IPS DF 19.7 (cell line): Measurements from ENCODE around the gene KATNAL1.
"Not testable (repeated sequence)": the region's sequence is repeated elsewhere in the genome, so short reads cannot be mapped to it uniquely, and the experiment has no call there.

Source experiments
- DNase-seq: peaks from one replicate; pipeline ENCODE4 v3.0.0-alpha.2; 2013; ENCODE audit warnings: low read depth, low spot score

The KATNAL1 gene

GRCh38 chr13:30212256-30212655 is 95.1 kb downstream of the KATNAL1 start:
- no peak for DNase-seq

DNA sequence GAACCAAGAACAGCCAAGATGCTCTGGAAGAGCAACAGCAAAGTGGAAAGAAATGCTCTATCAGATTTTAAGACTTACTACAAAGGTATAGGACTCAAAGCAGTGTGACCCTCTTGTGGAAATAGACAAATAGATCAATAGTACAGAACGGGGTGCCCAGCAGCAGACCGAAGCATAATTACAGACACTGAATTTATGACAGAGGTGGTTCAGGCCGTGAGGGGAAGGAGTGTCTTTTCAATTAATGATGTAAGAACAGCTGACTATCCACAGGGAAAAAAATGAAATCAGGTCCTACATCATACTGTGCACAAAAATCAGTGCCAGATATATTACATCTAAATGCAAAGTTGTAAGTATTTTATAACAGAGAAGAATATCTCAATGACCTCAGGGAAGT is 95.6 kb downstream of the KATNAL1 start:
- no peak for DNase-seq

DNA sequence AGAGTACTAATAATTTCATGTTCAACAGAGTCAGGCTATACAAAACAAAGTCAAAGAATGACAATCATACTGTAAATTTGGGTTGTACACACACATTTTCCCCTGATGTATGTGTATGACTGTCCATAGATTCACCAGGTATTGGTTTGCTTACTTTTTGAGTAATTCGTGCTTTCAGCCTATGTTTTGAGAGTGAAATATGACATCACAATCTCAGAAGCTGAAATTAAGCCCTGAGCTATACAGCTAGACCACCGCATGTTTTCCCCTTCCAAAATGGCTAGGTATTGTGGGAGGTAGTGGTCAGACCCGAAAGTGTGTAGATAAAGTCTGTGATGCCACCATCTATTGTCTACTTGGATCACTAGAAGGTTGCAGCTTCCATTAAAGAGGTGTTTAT is 102.8 kb downstream of the KATNAL1 start:
- DNase-seq = no peak

- DNase-seq = peak; percentile 60
Measured at GRCh38 chr13:30196025-30196424, 111.3 kb downstream of the KATNAL1 start.

DNA sequence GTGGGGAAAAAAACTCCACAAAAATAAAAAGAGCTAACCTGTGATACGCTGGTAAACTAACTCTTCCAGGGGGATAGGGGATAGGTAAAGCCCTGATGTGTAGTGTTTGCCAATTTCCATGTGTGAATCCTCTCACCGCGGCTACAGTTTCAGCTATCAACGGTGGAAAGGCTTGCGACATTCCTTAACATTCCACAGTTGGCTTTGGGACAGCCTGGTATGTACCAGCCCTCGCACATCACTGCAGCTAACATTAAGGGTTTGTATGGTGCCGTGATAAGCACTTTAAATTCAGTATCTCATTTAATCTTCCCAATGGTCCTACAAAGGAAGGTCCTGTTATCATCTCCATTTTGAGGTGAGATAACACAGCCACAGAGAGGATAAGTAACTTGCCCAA is 112.4 kb downstream of the KATNAL1 start:
- no peak for DNase-seq

DNA sequence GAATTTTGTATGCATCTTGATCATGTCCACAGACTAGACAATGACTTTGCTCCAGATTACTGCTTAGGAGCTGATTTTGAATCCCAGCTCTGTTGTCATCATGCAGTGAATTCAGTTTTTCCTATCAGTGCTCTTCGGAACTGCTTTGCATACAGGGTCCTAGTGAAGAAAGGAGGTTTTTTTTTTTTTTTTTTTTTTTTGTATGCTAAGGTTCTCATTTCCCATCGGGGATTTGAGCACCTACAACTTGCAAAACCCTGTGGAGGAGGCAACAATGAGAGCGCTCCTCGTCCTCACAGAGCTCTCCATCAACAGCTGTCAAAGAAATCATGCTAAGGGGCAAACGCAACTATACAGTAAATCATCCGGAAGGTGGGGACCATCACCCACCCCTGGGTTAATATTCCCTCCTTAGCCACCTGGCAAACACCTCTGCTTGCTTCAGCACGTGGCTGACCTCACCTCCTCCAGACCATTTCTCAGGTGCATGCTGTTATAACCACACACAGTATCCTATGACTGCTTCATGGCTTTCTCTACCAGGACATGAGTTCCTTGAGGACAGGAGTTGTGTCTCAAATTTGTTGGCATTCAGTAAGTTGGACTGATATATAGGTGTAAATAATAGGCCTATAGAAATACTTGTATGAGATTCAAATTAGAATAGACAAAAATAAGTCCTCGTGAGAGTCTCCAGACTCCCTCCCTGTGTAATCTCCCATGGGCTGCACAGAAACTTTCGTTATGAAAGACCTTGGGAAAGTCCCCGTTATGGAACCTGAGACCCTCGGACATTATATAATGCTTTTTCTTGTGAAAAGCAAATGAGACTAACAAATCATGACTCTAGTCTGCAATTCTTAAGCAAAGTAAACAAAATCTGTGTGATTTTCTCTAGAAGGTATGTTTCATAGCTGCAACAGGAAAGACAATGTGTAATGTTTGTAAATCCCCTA is 113.8 kb downstream of the KATNAL1 start:
- no peak for DNase-seq

GRCh38 chr13:30192320-30193093 is 114.8 kb downstream of the KATNAL1 start:
- DNase-seq = no peak

GRCh38 chr13:30191491-30192100 is 115.8 kb downstream of the KATNAL1 start:
- no peak for DNase-seq

DNA sequence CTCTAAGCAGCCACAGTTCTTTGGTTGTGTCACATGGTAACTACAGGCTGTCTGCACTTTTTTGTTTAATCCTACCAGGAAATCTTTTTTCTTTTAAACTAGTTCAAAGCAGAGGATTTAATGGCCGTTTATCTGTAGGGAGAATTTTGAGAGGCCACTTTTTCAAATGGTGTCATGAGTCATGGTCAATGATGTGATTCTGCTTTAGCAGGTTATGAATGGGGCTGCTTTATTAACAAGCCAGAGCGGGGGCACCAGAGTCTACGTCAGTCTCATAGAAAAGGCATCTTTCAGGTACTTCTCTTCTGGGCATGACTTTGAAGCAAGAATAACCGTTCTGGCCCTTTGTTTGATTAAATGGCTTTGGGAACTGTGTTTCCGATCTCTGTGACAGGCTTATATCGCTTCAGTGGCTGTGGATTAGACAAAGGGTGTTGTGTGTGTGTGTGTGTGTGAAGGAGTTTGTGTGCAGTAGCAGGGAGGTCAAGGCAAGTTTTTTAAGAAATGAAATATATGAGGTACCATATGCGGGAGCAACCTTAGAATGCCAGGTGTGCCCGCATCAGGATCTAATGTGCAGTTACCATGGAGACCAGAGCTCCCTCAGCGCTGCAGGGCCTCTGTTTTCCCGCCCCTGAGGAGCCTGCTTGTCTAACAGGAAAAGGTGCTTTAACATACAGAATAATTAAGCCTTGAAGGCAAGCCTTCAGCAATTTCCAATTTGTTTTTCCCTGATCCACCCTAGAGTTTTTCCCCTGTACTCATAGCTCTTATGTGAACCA is 120.5 kb downstream of the KATNAL1 start:
- DNase-seq = no peak

GRCh38 chr13:30181888-30182651 is 125.3 kb downstream of the KATNAL1 start:
- peak; percentile 48 for DNase-seq

DNA sequence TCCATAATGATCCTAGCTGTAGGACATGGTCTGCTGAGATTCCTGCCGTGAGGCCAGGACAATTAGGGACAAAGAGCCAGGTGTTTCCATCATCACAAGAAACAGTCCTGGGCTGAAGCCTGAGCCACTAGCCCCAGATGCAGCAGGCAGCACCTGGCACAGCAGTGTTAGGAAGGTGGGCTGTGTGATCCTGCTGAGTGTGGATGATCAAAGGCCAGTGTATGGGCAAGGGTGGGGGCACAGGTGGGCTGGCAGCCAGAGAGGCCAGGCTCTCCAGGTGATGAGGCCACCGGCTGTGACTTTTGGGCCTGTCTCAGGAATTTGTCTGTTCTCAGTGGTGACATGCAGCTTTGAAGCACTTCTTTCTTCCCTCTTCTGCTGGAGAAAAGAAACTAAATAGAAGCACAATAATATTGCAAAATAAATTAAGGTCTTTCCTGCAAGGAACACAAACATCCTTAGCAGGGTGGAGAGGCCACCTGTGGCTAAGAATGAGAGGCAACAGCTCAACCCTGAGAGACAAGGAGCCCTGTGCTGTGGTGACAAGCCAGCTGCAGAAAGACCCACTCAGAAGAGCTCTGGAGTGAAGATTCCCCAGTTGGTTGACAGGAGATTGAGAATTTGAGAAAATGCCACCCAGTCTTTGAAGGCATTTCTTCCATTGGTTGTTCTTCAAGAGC is 127.6 kb downstream of the KATNAL1 start:
- no peak for DNase-seq

- DNase-seq = no peak
Measured at GRCh38 chr13:30178976-30179375, 128.4 kb downstream of the KATNAL1 start.

GRCh38 chr13:30175166-30175565 is 132.2 kb downstream of the KATNAL1 start:
- no peak for DNase-seq

- DNase-seq = not testable (repeated sequence)
Measured at GRCh38 chr13:30174250-30174649, 133.1 kb downstream of the KATNAL1 start.

GRCh38 chr13:30173303-30173610 is 134.1 kb downstream of the KATNAL1 start:
- no peak for DNase-seq

DNA sequence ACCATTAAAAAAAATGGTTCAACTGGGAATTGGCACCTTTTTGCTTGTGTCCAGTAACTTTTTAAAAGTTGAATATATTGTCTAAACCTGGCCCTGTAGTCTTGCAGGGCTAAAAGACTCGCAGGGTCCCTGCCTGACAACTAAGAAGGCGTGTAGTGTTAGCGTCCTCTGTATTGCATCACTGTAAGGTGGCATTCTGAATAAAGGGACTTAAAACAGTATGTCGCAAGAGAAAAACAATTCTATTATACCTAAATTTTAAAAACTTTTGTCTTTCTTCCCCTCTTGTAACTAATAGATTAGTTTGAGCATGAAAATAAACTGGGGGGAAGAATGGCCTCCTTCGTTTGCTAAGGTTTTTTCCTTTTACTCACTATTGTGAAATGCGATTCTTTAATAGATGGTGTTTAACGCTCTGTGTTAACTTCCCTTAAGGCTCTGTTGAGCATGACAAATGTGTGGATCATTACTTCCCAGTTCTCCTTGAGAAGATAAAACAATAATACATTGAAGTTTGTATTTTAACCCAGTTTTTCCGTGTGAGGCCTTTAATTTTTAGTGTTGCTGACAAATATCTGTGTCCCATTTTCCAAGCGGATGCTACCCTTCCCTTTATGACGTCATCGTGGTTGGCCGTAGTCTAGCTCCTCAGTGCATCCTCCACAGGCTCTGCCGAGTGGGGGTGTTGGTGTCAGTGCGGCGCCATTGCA is 134.6 kb downstream of the KATNAL1 start:
- no peak for DNase-seq

- no peak for DNase-seq
Measured at GRCh38 chr13:30170569-30170968, 136.8 kb downstream of the KATNAL1 start.

GRCh38 chr13:30169442-30169841 is 137.9 kb downstream of the KATNAL1 start:
- DNase-seq = no peak

DNA sequence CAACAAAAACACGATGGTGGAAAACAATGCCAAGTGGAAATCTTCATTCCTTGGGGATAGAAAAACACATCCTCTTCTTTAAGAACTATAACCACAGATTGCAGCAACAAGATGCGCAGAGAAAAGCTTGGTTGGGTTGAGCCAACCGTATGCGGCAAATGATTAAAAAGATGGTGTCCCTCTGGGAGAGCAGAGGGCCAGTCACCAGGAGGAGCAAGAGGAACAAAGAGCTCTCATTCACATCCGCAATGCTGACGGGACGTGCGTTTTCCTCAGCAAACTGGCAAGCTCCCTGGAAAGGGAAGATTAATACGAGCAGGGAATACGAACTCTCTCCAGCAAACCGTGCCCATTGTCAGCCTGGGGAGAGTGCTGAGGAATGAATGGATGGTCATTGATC is 141.6 kb downstream of the KATNAL1 start:
- no peak for DNase-seq

- DNase-seq = no peak
Measured at GRCh38 chr13:30165071-30165470, 142.3 kb downstream of the KATNAL1 start.
